GM15510 (cell line): Measurements from ENCODE around the gene GNAI3.

Source experiments
- POLR2A ChIP-seq: IDR thresholded peaks from 3 replicates; pipeline ENCODE4 v1.6.1; 2011; ENCODE audit warnings: borderline replicate concordance; ENCODE audit not compliant: insufficient read length; ENCODE audit errors: extremely low read depth

Gene GNAI3

DNA sequence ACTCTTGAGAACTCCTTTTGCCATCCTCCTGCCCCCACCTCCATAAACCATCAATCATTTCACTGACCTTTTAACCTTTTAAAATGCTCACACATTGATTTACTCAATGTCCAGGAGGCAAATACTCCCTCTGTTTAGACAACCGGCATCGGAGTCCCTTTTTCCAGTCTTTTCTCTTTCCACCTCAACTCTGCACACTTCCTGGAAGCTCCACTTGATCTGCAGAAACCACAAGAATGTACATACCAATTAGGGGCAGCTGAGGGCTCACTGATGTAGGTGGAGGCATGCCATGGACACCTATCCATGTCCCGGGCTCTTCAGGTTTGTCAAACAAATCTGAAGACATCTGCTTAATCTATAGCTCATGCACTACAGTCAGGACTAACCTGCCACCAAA lies 33.6 kb upstream of the GNAI3 start:
- no peak for TF ChIP-seq POLR2A

DNA sequence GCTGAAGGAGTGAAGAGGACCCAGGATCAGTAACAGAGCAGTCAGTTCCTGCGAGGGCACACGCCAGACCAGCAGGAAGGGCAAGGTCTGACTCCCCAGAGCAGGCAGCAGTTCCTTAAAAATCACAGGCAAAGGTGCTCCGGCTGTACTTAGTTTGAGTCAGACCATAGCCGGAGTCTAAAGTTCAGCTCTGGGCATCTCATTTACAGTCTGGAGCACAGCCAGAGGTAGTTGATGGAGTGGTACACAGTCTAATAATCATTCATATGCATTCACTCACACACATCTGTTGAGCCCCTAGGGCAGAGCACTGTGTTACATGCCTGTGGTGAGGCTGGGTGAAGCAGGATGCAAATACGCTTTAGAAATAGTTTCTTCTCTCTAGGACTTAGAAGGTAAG lies 31.5 kb upstream of the GNAI3 start:
- TF ChIP-seq POLR2A: no peak

DNA sequence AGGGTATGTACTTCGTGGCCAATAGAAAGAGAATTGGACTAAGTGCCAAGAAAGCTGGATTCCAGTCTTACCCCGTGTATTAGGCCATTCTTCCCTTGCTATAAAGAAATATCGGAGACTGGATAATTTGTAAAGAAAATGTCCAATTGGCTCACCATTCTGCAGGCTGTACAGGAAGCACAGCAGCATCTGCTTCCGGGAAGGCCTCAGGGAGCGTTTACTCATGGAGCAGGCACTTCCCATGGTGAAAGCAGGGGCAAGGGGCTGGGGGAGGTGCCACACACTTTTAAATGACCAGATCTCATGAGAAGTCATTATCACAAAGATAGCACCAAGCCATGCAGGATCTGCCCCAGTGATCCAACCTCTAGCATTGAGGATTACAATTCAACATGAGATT lies 31.1 kb upstream of the GNAI3 start:
- no peak for TF ChIP-seq POLR2A

DNA sequence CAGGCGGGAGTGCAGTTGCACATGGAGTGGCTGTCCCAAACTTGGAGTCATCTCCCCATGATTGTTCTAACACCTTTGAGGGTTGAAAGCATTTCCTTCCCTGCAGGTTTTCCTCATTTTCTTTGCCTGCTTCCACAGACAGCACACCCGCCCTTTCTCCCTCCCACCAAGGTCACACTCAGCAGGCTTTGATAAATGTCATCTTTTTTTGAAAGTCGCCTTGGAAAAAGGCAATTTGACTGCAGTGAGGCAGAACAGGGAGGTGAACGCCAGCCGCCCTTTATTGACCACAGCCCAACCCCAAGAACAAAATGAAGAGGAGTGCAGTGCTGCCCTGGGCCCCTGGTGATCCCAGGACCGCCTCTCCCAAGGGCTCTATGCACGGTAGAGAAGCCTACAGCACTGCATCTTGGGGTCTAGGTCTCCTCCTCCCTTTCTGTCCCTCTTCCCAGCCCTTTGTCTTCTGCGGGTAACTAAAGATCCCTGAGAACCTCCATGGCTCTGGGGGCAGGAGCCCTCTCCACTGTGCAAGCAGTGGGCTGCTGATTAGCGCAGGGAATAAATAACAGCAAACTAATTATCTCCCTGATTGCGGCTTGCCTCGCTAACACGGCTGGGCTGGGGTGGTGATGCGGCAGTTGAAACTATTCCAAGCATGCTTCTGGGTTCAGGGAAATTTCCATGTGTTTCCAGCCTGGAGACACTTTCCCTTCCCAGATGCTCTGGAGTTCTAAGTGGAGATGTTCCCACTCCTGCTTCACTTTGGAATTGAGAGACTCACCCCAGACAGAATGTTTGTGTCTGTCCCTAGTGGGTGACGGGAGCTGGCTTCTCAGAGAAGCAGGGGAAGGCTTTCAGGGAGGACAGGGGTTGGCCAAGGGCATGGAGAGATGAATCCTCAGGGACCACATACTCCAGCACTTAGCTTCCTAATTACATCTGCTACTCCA lies 27.1 kb upstream of the GNAI3 start:
- no peak for TF ChIP-seq POLR2A

DNA sequence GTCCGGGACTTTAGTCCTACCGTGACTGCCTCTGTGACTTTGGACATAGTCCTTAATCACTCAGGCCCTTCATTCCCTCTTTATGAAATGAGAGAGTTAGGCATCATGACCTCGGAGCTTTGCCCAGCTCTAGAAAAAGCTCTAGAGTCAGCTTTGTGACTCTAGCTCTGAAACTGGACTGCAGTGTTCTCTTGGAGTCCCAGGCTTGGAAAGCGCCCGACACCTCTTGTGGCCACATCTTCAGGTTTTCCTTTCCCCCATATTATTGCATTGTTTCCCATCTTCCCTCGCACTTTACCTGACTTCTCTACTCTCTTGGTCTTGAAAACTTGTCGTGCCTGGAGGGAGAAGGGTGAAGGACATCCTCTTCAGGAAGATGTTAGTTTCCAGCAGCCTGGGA lies 26.4 kb upstream of the GNAI3 start:
- TF ChIP-seq POLR2A: no peak

DNA sequence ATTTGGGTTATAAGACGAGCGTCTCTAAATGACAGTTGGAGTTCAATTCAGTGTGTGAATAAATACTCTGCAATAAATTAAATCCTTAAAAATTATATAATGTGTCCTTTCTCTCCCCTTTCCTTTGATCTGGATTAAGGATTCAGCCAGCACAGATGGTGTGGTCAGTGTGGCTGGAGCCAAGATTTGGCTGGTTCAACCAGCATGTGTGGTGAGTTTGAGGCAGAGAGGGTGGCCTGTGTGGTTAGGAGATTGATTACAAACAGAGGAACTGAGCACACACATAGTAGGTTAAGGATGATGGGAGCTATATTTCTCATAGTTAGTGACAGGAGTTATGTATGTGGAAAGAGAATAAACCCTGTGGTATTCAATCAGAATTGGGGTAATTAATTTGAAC lies 24.7 kb upstream of the GNAI3 start:
- TF ChIP-seq POLR2A: no peak

DNA sequence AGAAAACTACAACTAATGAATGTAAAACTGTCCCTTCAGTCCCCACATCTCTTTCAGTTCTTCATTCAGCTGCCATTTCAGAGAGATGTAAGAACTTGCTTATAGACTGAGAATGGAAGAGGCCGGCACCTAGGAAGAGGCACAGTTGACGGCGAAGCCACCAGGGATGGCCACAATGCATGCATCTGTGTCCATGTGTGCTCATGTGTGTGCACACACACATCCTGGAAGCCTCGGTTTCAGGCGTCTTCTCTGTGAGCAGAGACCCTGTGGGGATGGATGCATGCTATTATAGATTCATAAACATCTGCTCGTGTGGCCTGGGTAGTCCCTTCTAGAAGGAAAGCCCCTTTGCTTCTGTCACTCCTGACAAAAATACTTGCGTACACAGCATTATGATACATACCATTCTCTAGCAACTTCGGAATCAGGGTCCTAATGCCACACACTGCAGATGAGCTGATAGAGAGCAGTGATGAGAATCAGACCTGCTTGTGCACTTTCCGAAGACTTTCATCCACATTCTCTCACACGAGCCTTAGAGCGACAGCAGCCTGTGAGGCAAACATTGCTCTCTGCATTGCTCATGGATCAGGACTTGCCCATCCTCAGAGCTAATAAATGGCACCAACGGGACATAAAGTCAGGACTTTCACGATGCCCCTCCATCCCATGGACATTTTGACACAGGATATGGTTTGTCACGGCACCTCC lies 21.2 kb upstream of the GNAI3 start:
- no peak for TF ChIP-seq POLR2A

DNA sequence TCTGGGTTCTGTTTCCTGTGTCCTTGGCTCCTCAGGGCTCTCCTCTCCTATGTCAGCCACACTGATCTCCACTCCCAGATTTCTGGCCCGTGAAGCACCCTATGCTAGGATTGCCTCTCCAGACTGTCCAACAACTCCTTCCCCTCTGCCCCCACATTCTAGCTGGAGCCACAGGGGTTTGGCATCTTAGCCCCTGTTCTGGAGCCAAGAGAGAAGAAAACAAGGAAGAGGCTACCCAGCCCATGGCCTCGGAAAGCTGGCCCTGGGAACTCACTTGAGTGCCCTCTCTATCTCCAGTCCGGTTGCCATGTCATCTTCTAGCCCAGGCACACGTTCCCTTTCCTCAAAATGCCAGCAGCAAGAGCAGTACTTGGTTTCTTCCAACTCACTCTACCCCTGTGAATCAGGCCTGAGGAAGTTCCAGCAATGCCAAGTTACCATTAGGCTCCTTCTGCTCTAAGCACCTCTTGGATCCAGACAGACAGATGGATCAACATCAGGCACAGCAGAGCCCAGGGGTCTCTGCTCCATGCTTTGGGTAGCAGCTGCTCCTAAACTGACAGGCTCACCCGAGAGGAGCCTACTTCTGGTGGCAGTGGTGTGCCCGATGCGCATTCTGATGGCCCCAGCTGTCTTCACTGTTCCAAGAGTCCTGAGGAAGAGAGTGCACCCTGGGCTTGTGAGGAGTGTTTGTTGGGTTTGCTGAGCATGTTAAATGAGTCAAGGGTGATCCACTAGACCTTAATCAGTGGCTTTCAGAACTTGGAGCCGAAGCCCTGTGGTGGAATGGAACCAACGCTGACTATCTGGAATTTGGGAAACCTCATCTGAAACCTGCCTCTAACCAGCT lies 20.3 kb upstream of the GNAI3 start:
- TF ChIP-seq POLR2A: no peak

DNA sequence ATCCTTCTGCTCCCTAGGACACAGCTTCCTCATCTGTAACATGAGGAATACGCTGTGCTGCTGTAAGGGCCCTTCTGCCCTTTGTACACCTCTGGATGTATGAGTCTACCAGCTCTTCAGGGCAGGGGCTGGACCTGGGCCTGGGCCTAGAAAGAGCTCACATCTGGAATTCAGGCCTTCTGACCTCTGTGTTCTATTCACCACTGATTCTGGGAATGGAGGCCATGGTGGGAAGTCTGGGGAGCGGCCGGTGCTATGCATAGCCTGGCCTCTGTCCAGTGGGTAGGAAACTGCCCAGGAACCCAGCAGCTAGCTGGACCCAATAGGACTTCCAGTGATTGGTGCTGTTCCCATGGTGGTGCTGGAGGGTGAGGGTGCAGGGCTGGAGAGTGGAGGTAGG lies 19.7 kb upstream of the GNAI3 start:
- TF ChIP-seq POLR2A: no peak

DNA sequence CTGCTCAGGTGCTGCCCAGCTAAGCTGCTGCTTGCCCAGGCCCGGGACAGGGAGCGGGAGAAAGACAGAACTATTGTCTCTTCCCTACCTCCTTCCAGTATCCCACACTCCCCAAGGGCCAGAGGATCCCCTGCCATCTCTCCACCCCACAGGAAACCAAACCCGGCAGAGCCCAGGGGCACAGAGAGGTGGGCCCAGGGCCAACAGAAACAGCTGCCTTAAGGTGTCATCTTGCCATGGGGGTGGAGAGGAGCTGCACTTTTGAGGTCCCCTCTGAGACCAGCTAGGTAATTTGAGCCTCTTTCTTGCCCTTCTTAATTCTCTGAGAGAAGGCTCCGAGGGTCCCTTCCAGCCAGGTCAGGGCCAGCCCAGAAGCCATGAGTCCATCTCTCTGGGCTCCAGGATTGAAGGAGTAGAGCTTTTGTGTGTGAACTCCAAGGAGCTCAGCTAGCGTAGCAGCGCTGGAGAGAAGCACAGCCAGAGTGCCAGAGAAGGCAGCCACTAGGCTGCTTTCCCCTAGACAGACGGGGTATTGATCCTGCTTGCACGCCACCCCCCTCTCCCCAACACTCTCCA lies 18.4 kb upstream of the GNAI3 start:
- no peak for TF ChIP-seq POLR2A

DNA sequence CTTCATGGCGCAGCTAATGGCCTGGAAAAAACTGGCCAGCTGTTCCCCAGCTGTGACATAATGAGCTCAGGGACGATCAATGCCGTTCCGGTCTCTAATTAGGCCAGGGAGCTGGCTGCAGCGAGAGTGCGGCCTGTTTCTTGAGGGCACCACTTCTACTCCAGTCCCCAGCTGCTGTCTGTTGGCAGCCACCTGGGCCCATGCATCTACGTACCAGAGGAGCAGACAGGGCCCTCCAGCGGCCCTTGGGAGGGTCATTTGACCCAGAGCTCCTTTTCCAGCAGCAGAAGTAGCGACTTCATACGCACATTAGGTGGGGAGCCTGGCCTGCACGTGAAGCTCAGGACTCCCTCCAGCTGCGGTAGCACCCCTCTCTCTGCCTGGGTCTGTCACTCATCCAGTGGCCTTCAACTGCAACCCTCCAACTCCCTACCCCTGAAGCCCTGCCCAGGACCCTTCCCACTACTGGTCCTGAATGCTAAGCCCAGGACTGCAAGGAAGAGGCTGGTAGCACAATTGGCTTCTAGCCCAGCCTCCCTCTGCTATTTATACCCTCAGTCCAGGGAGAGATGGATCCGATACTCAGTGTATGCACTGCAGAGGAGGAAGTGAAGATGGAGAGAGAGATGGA lies 17.8 kb upstream of the GNAI3 start:
- TF ChIP-seq POLR2A: no peak

DNA sequence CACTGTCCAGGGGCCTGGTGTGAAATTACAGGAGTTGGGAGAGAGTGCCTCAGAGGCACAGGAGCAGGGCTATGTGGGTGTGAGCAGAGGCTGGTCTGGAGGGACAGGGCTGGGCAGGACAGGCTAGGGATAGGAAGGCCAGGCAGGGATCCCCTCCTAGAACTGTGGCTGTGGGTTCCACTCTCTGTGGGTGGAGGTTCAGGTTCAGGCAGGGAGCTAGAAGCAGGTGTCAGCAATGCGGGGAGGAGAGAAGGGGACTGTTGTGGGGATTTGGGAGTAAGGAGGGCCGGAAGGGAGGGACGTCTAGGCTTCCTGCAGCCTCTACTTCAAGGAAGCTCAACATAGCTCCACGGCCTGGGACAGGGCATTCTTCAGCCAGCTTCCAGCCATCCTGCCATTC lies 17.0 kb upstream of the GNAI3 start:
- TF ChIP-seq POLR2A: no peak

DNA sequence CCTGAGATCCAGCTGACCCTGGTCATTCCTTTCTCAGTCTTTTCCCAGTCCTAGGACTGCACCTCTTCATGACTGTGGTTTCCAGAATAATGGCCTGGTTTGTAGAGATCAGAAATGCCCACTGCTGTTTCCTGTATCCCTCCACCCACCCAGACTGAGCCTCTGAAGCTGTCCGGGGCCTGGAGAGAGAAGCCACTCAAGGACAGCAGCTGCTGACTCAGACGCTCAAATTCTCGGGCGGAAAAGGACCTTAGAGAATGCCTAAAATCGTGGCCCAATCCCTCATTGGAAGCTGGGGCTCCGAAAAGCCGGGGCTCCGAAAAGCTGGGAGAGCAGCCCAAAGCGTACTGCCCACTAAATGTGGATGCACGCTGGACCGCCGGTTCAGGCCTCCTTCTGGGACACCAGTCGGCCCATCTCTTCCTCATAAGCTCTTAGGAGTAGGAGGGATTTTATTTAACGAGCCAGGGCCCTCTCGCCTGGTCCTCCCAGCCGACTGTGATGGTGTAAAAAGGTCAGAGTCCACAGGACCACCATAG lies 16.5 kb upstream of the GNAI3 start:
- TF ChIP-seq POLR2A: no peak
